Activated CD4-positive, alpha-beta T cell treated with anti-CD3 and anti-CD28 coated beads for 36 hours (primary cell): ENCODE data around the gene TTF1. TPM values are rescaled to one million over a fixed set of nuclear protein-coding genes. Genes with fewer than 3 reads are reported as not detected.

Experiments used
- ATAC-seq: fragments of 200-7000 bp; cut with Tn5 transposase; one replicate; pipeline ENCODE4 v1.10.0; 2021; ENCODE audit warnings: mild to moderate bottlenecking, moderate library complexity
- CTCF ChIA-PET: fragments of 350-600 bp; sonication (Branson Sonifier 250); formaldehyde crosslinking; loops from one replicate; lab custom pipeline; 2021; ENCODE audit warnings: antibody characterized with exemption; lab: Charles Lee
- POLR2A ChIA-PET: fragments of 350-600 bp; sonication (Branson Sonifier 250); formaldehyde crosslinking; loops from one replicate; lab custom pipeline; 2021; ENCODE audit warnings: antibody characterized with exemption, inconsistent platforms; lab: Charles Lee
- DNase-seq: peaks from one replicate; pipeline ENCODE4 v3.0.0-alpha.2; 2020
- H3K27ac Mint-ChIP-seq: one replicate; pipeline ENCODE4 v1.8.0; 2021; ENCODE audit warnings: mixed read lengths
- H3K27me3 Mint-ChIP-seq: one replicate; pipeline ENCODE4 v1.8.0; 2021; ENCODE audit warnings: mixed read lengths
- H3K36me3 Mint-ChIP-seq: one replicate; pipeline ENCODE4 v1.8.0; 2021; ENCODE audit warnings: low read depth, mixed read lengths
- H3K4me1 Mint-ChIP-seq: one replicate; pipeline ENCODE4 v1.8.0; 2021; ENCODE audit warnings: mixed read lengths
- H3K4me3 Mint-ChIP-seq: one replicate; pipeline ENCODE4 v1.8.0; 2021; ENCODE audit warnings: mild to moderate bottlenecking, moderate library complexity, mixed read lengths
- H3K9me3 Mint-ChIP-seq: one replicate; pipeline ENCODE4 v1.8.0; 2021; ENCODE audit warnings: low read depth, mixed read lengths
- intact Hi-C, 2 experiments: fragments of 100-400 bp; cut with DNase I in 1 of 2; cut with micrococcal nuclease in 1 of 2; formaldehyde crosslinking; loops; one replicate each; pipeline versions ENCODE4 v1.14.2 to v1.15.1; 2022 to 2024; cut with DNase I, micrococcal nuclease
- total RNA-seq, 2 experiments: library from RNA; stranded (reverse); gene quantifications; one replicate each; pipeline ENCODE4 v1.2.3, GENCODE V29; 2021

Gene TTF1, protein sequence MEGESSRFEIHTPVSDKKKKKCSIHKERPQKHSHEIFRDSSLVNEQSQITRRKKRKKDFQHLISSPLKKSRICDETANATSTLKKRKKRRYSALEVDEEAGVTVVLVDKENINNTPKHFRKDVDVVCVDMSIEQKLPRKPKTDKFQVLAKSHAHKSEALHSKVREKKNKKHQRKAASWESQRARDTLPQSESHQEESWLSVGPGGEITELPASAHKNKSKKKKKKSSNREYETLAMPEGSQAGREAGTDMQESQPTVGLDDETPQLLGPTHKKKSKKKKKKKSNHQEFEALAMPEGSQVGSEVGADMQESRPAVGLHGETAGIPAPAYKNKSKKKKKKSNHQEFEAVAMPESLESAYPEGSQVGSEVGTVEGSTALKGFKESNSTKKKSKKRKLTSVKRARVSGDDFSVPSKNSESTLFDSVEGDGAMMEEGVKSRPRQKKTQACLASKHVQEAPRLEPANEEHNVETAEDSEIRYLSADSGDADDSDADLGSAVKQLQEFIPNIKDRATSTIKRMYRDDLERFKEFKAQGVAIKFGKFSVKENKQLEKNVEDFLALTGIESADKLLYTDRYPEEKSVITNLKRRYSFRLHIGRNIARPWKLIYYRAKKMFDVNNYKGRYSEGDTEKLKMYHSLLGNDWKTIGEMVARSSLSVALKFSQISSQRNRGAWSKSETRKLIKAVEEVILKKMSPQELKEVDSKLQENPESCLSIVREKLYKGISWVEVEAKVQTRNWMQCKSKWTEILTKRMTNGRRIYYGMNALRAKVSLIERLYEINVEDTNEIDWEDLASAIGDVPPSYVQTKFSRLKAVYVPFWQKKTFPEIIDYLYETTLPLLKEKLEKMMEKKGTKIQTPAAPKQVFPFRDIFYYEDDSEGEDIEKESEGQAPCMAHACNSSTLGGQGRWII
- 10 to 100 TPM; 31.9 to 33.4 TPM for total RNA-seq

DNA sequence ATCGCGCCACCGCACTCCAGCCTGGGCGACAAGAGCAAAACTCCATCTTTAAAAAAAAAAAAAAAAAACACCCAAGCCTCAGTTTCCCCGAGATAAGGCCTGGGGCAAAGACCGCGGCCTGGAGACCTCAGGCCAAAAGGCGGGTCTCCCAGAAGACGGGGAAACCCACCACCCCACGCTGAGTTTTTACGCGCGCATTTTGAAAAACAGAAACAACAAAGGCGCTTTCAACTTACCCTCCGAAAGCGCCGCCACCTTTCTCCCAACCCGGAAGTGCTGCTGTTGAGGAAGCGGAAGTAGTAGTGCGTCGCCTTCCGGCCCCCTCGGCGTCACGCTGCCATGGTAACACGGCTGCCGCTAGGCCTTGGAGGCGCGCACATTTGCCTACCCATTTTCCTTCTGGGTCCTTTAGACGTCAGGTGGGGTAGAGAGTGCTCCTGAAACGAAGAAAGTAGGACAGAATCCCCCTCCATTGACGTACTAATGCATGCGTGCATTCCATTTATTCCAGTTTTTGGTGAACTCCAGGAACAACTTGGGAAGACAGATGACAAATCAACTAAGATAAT, at the start of gene TTF1:
TSS of gene TTF1 (minus strand) at position 287 of the 569 bp plus-strand sequence. CDS start 4,019 bp downstream, outside the sequence.
- Mint-ChIP-seq H3K27me3 (peaks cover 9% of the 10 kb centered on the region), H3K36me3 (peaks cover 27% of the 10 kb centered on the region), H3K4me1 (peaks cover 56% of the 10 kb centered on the region), H3K27ac (peak within 1 kb of the TSS; percentile 91), H3K9me3 (no peaks in the 10 kb centered on the region), H3K4me3 (peak within 1 kb of the TSS; percentile 96)
- POLR2A ChIA-PET: no interaction called here
- ATAC-seq (peak; percentile 79), DNase-seq (peak; percentile 97)
- intact Hi-C loops: loop anchor here (1.0 to 10.0 kb wide), 8 partner anchors 51 to 738 kb away; partner anchors contain the start of genes GTF3C4 (in 2 of the 2), AK8 (in 1 of the 2), SPACA9 (in 1 of the 2) and TSC1 (in 1 of the 2)
- CTCF ChIA-PET: no interaction called here

DNA sequence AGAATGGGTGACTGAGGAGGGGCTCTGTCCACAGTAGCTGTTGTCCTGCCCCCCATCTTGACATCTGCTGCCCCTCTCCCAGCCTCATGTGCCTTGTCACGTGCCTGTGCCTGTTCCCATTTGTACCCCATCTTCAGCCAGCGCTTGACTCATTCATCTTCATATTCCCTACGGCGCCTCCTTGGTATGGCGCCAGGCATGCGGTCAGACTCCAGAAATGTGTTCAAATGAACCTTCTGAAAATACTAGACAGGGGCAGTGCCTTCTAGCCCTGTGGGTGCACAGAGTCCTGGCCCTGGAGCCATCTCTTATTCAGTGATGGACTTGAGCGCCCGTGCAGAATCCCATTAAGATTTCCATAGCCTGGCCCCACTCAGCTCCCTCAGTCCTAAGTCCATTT, 49.6 kb upstream of the TTF1 start:
- ChIA-PET CTCF (no interaction called here), POLR2A (no interaction called here)
- Mint-ChIP-seq H3K27me3 (peaks cover 12% of the 10 kb centered on the region), H3K36me3 (no peaks in the 10 kb centered on the region), H3K27ac (no peak overlapping the region), H3K4me1 (peaks cover 3% of the 10 kb centered on the region), H3K9me3 (no peaks in the 10 kb centered on the region), H3K4me3 (no peak overlapping the region)
- intact Hi-C loops: no loop called here
- DNase-seq: no peak
- no peak for ATAC-seq

DNA sequence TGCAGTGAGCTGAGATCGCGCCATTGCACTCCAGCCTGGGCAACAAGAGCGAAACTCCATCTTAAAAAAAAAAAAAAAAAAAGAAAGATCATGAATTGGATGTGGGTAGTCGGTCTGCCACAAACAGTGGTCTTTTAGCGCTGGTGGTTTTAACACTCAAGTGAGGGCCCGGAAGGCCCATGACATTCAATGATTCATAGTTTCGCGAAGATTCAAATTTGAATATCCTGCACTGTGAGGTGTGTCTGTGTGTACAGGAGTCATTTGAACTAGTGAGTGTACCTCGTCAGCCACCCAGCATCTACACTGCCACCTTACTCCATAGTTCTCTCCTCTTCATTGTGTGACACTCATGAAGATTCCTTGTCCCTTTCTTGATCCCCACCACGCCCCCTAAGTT, 44.6 kb upstream of the TTF1 start:
- ATAC-seq (peak; percentile 96), DNase-seq (peak; percentile 41)
- CTCF ChIA-PET: interaction anchor here (0.7 kb wide), 1 partner anchor 1872 kb away, joined by 4 read pairs; no protein-coding TSS in a partner anchor
- Mint-ChIP-seq H3K36me3 (no peaks in the 10 kb centered on the region), H3K4me1 (peaks cover 6% of the 10 kb centered on the region), H3K27ac (no peak overlapping the region), H3K27me3 (peaks cover 21% of the 10 kb centered on the region), H3K9me3 (no peaks in the 10 kb centered on the region), H3K4me3 (no peak overlapping the region)
- intact Hi-C loops: no loop called here
- POLR2A ChIA-PET: no interaction called here

DNA sequence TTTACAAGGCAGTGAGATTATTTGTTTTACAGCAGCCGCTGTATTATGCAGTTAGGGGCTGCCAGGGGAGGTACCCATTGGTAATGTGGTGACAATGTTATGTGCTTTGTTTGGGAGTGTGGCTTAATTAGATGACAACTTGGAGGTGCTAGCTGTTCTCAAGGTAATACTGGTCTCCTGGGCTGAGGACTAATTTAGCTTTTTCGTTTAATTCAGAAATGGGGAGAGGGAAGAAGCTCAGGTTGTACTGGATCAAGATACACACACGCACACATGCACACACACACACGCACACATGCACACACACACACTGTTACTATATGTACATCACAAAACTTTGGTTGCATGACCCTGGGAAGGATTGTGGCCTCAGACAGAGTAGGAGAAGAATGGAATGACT, 41.3 kb upstream of the TTF1 start:
- Mint-ChIP-seq H3K4me1 (peaks cover 6% of the 10 kb centered on the region), H3K27me3 (peaks cover 27% of the 10 kb centered on the region), H3K9me3 (no peaks in the 10 kb centered on the region), H3K36me3 (no peaks in the 10 kb centered on the region), H3K4me3 (no peak overlapping the region), H3K27ac (no peak overlapping the region)
- ATAC-seq (no peak), DNase-seq (no peak)
- ChIA-PET POLR2A (no interaction called here), CTCF (no interaction called here)
- intact Hi-C loops: no loop called here

DNA sequence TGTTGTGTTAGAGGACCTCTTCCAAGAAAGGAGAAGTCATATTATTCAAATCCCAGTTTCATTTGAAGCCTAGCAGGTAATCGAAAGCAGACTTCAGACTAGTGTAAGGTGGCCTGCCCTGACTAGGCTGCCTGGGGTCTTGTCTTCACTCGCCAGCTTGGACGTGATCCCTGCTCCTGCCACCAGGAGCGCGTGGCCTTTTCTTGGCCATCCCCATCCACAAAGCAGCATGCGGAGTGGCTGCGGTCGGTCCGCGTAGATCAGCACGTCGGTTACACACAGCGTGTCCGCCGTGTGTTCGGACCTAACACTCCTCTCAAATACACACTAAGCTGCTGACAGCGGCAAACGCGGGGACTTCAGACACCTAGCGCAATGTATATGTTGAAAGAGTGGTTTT, 40.7 kb upstream of the TTF1 start:
- H3K4me1 Mint-ChIP-seq: peaks cover 6% of the 10 kb centered on the region
- POLR2A ChIA-PET: no interaction called here
- CTCF ChIA-PET: interaction anchor here (0.6 to 0.8 kb wide), 2 partner anchors 442 to 1988 kb away, joined by 3 read pairs; no protein-coding TSS in a partner anchor

DNA sequence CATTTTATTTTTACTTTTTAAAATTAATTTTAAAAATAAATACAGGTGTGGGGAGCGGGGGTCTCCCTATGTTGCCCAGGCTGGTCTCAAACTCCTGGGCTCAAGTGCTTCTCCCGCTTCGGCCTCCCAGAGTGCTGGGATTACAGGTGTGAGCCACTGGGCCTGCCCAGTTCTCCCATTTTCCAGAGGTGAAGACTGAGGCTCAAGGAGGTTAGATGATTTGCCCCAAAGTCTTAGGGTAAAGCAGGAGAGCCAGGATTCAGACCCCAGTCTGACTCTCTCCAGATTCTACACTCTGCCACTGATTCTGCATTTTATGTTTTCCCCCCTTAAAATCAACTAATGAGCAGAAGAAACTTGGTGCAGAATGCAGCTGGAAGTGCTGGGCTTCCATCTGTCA, 40.2 kb upstream of the TTF1 start:
- no peaks in the 10 kb centered on the region for H3K36me3 Mint-ChIP-seq
- H3K27me3 Mint-ChIP-seq: peaks cover 25% of the 10 kb centered on the region
- ChIA-PET CTCF (interaction anchor here (0.6 to 0.8 kb wide), 2 partner anchors 442 to 1987 kb away, joined by 3 read pairs; no protein-coding TSS in a partner anchor), POLR2A (no interaction called here)
- no peak for ATAC-seq
- intact Hi-C loops: no loop called here
- no peak overlapping the region for H3K27ac Mint-ChIP-seq
- H3K4me3 Mint-ChIP-seq: no peak overlapping the region
- no peak for DNase-seq
- no peaks in the 10 kb centered on the region for H3K9me3 Mint-ChIP-seq
- H3K4me1 Mint-ChIP-seq: peaks cover 6% of the 10 kb centered on the region

More for the DNA sequence above, 40.7 kb upstream of the TTF1 start:
- Mint-ChIP-seq H3K27ac (no peak overlapping the region), H3K9me3 (no peaks in the 10 kb centered on the region), H3K36me3 (no peaks in the 10 kb centered on the region), H3K27me3 (peaks cover 29% of the 10 kb centered on the region), H3K4me3 (no peak overlapping the region)
- no peak for ATAC-seq
- intact Hi-C loops: no loop called here
- no peak for DNase-seq

DNA sequence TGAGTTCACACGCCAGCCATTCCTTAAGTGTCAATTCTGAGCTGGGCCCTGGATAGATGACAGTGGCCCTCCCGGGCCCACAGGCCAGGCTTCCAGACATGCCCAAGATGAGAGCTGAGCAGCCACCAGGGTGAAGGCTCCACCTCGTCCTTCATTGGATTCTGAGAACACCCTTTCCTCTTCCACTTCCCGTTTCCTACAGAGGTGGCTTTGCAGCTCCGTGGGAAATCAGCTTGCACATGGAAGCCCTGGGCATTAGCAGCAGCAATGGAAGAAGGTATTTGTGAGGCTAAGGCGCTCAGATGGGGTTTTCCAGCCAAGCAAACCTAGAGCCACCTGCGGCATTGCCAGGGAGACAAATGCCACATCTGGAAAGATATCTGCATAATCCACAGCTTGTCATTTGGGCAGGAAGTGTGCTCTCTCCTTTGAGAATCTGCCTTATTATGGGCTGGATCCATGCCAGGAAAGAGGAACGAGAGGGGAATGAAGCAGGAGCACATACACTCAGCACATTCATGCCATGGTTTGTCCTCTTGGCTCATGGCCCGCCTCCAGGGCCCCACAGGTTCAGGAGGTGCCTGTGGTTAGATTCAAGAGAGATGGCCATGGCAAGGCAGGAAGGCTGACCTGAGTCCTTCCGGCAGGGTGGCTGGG, 37.4 kb upstream of the TTF1 start:
- DNase-seq: no peak
- Mint-ChIP-seq H3K36me3 (no peaks in the 10 kb centered on the region), H3K4me3 (no peak overlapping the region), H3K27me3 (peaks cover 31% of the 10 kb centered on the region), H3K9me3 (no peaks in the 10 kb centered on the region), H3K4me1 (no peaks in the 10 kb centered on the region), H3K27ac (no peak overlapping the region)
- POLR2A ChIA-PET: no interaction called here
- CTCF ChIA-PET: no interaction called here
- intact Hi-C loops: no loop called here
- ATAC-seq: no peak

DNA sequence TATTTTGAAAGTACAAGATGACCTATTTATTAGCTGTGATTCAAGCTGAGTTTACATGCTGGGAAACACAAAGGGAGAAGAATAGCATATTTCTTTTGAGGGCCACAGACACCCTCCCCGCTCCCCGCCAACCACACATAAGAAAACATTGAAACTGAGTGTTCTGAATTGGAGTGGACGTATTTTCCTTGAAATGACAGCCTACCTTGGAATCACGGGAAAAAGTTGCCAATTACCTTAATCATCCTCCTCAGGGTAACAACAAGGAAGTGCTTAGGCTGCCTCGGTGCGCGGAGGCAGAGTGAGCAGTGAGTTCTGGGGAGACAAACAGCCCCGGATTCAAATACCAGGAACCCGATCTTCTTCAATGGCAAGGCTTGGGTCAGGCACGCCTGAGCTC, 34.8 kb upstream of the TTF1 start:
- no peak for DNase-seq
- H3K9me3 Mint-ChIP-seq: no peaks in the 10 kb centered on the region
- intact Hi-C loops: no loop called here
- no peaks in the 10 kb centered on the region for H3K36me3 Mint-ChIP-seq
- no peak overlapping the region for H3K27ac Mint-ChIP-seq
- POLR2A ChIA-PET: no interaction called here
- no peak for ATAC-seq
- peaks cover 30% of the 10 kb centered on the region for H3K27me3 Mint-ChIP-seq
- no peaks in the 10 kb centered on the region for H3K4me1 Mint-ChIP-seq
- no peak overlapping the region for H3K4me3 Mint-ChIP-seq
- CTCF ChIA-PET: no interaction called here

DNA sequence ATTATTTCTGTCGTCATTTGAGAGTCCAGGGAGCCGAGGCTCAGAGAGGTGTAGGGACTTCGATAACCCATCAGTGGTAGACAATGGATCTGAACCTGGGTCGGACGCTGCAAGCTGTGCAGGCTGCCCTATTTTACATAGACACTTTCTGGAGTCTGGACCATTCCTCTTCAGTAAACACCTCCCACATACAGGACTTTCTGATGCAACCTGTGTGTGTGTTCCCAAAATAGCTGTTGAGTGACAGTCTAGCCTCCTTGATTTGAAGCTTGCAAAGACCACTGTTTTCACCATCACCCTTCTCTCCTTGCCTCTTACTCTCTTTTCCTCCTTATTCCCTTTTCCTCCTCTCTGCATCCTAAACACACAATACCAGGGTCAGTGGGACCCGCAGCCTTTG, 34.1 kb upstream of the TTF1 start:
- H3K27ac Mint-ChIP-seq: no peak overlapping the region
- H3K27me3 Mint-ChIP-seq: peaks cover 28% of the 10 kb centered on the region
- no peaks in the 10 kb centered on the region for H3K36me3 Mint-ChIP-seq
- no peak for ATAC-seq
- no peaks in the 10 kb centered on the region for H3K9me3 Mint-ChIP-seq
- no peak overlapping the region for H3K4me3 Mint-ChIP-seq
- ChIA-PET POLR2A (no interaction called here), CTCF (no interaction called here)
- intact Hi-C loops: no loop called here
- no peak for DNase-seq
- no peaks in the 10 kb centered on the region for H3K4me1 Mint-ChIP-seq

DNA sequence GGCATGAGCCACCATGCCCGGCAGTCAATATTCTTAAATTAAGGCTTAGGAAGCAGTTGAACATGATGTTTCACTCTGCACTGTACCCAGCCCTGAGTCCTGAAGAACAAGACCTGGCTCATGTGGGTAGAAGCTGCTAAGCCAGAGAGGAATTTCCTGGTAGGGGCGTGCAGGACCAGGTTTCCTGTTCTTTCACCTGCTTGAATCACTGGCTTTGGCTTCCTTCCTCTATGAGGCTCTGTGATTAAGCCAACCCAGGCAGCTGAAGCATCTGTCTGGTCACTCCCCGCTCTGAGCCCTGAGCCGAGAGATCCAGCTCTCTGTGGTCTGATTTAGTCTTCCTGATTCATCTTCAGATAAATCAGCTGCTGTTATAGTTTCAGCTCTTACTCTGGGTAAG, 32.5 kb upstream of the TTF1 start:
- no peak for DNase-seq
- no peaks in the 10 kb centered on the region for H3K36me3 Mint-ChIP-seq
- POLR2A ChIA-PET: no interaction called here

DNA sequence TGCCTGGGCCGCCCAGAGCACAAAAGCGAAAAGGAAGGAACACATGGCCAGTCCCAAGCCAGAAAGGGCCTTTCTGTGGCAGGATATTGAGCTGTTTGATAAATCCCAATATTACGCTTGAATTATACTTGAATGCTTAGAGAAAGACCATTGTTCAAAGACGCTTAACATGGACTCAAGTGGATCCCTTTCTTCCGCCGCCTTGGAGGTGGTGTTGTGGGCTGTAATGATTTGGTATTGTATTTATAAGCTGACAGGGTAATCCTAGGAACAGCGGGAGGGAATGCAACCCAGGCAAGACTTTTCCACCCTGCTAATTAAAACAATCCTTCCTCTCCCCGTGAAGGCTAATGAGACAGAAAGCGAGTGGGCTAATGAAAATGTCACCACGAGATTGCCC, 28.2 kb upstream of the TTF1 start:
- Mint-ChIP-seq H3K27ac (no peak overlapping the region), H3K9me3 (no peaks in the 10 kb centered on the region), H3K36me3 (no peaks in the 10 kb centered on the region), H3K4me3 (no peak overlapping the region), H3K27me3 (peaks cover 36% of the 10 kb centered on the region), H3K4me1 (no peaks in the 10 kb centered on the region)
- CTCF ChIA-PET: interaction anchor here (1.0 to 1.4 kb wide), 2 partner anchors 11 to 17 kb away, joined by 3 read pairs; no protein-coding TSS in a partner anchor
- intact Hi-C loops: no loop called here
- ATAC-seq: no peak
- DNase-seq: no peak
- POLR2A ChIA-PET: no interaction called here

More for the DNA sequence above, 32.5 kb upstream of the TTF1 start:
- Mint-ChIP-seq H3K27ac (no peak overlapping the region), H3K27me3 (peaks cover 30% of the 10 kb centered on the region), H3K4me1 (no peaks in the 10 kb centered on the region), H3K4me3 (no peak overlapping the region), H3K9me3 (no peaks in the 10 kb centered on the region)
- intact Hi-C loops: no loop called here
- CTCF ChIA-PET: no interaction called here
- ATAC-seq: no peak
